ENCODE data around the gene RHOBTB1.

- TF ChIP-seq RARB (CRISPR knock-in tag; IDR thresholded peaks at IDR 0.05) (no peak), ZNF565 (CRISPR knock-in tag; conservative IDR thresholded peaks at IDR 0.05; ENCODE audit: low read depth) (no peak), ZFP3 (CRISPR knock-in tag; IDR thresholded peaks at IDR 0.05) (no peak), PATZ1 (CRISPR knock-in tag; IDR thresholded peaks at IDR 0.05; ENCODE audit: borderline replicate concordance) (no peak), GLIS3 (CRISPR knock-in tag; IDR thresholded peaks at IDR 0.05) (no peak), CREB5 (CRISPR knock-in tag; IDR thresholded peaks at IDR 0.05; ENCODE audit: low read depth) (no peak), ARNTL (CRISPR knock-in tag; IDR thresholded peaks at IDR 0.05; ENCODE audit: borderline replicate concordance, low read depth) (no peak), TOX (CRISPR knock-in tag; IDR thresholded peaks at IDR 0.05; ENCODE audit: borderline replicate concordance) (no peak), ISL1 (CRISPR knock-in tag; IDR thresholded peaks at IDR 0.05) (no peak)
- TF ChIP-seq, protein P1, sequence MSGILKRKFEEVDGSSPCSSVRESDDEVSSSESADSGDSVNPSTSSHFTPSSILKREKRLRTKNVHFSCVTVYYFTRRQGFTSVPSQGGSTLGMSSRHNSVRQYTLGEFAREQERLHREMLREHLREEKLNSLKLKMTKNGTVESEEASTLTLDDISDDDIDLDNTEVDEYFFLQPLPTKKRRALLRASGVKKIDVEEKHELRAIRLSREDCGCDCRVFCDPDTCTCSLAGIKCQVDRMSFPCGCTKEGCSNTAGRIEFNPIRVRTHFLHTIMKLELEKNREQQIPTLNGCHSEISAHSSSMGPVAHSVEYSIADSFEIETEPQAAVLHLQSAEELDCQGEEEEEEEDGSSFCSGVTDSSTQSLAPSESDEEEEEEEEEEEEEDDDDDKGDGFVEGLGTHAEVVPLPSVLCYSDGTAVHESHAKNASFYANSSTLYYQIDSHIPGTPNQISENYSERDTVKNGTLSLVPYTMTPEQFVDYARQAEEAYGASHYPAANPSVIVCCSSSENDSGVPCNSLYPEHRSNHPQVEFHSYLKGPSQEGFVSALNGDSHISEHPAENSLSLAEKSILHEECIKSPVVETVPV (CRISPR knock-in tag; IDR thresholded peaks at IDR 0.05) = no peak
Observed at GRCh38 chr10:60920479-60920878, 23.5 kb downstream of the RHOBTB1 start.

All from SK-N-SH treated with all-trans-retinoic acid at 6 μM for 48 hours (cell line).